ENCODE measurements around the gene PAPPA2. TPM values are rescaled to one million over a fixed set of nuclear protein-coding genes. Genes with fewer than 3 reads are reported as not detected.
"Not testable (repeated sequence)": the region's sequence is repeated elsewhere in the genome, so short reads cannot be mapped to it uniquely, and the experiment has no call there.

PAPPA2 gene
- total RNA-seq, 4 donors from 2014 or later, result 0.35 to 32.2 (median 1.1) TPM

DNA sequence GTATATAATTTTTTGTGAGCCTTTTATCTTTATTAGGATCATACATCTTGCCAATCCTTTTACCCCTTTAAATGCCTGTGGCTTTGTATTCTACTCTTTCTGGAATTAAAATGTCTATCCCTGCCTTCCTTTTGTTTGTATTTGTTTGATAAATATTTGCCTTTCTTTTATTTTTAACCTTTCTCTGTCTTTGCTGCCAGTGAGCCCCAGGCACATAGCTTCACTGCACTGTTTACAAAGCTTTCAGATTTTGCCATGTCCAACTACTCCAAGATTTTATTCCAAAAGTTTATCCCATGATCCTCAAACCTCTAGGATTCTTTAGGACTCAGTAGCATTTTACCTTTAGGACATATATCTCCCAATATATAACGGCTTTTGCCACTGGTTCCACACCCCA lies 281.2 kb downstream of the PAPPA2 start:
- Histone ChIP-seq H3K36me3 (no peaks in the 10 kb centered on the region), H3K27me3 (no peaks in the 10 kb centered on the region), H3K27ac (no peak overlapping the region), H3K4me3 (no peak overlapping the region), H3K4me1 (no peaks in the 10 kb centered on the region), H3K9me3 (no peaks in the 10 kb centered on the region)
- TF ChIP-seq, protein P1, sequence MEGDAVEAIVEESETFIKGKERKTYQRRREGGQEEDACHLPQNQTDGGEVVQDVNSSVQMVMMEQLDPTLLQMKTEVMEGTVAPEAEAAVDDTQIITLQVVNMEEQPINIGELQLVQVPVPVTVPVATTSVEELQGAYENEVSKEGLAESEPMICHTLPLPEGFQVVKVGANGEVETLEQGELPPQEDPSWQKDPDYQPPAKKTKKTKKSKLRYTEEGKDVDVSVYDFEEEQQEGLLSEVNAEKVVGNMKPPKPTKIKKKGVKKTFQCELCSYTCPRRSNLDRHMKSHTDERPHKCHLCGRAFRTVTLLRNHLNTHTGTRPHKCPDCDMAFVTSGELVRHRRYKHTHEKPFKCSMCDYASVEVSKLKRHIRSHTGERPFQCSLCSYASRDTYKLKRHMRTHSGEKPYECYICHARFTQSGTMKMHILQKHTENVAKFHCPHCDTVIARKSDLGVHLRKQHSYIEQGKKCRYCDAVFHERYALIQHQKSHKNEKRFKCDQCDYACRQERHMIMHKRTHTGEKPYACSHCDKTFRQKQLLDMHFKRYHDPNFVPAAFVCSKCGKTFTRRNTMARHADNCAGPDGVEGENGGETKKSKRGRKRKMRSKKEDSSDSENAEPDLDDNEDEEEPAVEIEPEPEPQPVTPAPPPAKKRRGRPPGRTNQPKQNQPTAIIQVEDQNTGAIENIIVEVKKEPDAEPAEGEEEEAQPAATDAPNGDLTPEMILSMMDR (IDR thresholded peaks at IDR 0.05), result no peak
- TF ChIP-seq POLR2A (IDR thresholded peaks at IDR 0.05), result no peak
- DNase-seq, result no peak

DNA sequence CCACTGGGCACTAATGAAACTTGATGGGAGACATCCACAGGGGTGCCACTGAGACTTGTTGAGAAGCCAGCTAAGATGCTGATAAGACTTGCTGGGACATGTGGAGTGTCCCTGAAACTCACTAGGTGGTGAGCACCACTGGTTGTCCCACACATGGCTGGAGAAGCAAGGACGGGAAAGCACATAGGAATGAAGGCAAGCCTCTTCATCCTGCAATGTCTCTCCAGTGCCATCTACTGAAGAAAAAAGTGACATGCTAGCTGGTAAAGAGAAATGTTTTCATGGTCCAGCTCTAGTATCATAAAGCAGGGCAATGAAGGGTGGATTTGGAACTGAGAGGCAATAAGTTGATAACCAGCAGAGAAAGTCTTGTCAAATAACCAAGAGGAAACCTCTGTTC lies 283.0 kb downstream of the PAPPA2 start:
- Histone ChIP-seq H3K27ac (no peak overlapping the region), H3K4me3 (no peak overlapping the region), H3K36me3 (no peaks in the 10 kb centered on the region), H3K9me3 (no peaks in the 10 kb centered on the region), H3K27me3 (no peaks in the 10 kb centered on the region), H3K4me1 (no peaks in the 10 kb centered on the region)
- TF ChIP-seq, protein P1 (IDR thresholded peaks at IDR 0.05), result no peak
- no peak for TF ChIP-seq POLR2A (IDR thresholded peaks at IDR 0.05)
- DNase-seq, result no peak

DNA sequence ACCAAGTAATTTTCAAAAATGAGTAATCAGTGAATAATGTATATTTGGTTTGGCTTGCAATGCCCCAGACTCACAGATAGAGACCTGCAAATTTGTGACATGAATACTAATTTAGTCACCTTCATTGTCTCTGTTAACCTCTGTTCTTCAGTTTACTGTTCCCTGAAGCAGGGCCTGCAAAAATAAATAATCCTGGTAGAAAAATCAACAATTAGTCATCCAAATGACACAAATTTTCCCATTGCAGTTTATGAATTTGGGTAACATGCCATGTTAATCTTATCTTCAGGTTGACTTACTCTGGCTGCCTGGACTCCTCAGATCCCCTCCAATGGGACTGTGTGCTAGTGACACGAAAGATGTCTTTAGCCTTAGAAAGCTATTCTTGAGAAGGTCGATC lies 289.5 kb downstream of the PAPPA2 start:
- TF ChIP-seq, protein P1 (IDR thresholded peaks at IDR 0.05), result no peak
- TF ChIP-seq POLR2A (IDR thresholded peaks at IDR 0.05), result no peak
- no peaks in the 10 kb centered on the region for H3K4me1 ChIP-seq
- H3K27ac ChIP-seq, result no peak overlapping the region
- DNase-seq, result no peak
- H3K4me3 ChIP-seq, result no peak overlapping the region
- H3K27me3 ChIP-seq, result no peaks in the 10 kb centered on the region
- H3K36me3 ChIP-seq, result no peaks in the 10 kb centered on the region
- no peaks in the 10 kb centered on the region for H3K9me3 ChIP-seq

DNA sequence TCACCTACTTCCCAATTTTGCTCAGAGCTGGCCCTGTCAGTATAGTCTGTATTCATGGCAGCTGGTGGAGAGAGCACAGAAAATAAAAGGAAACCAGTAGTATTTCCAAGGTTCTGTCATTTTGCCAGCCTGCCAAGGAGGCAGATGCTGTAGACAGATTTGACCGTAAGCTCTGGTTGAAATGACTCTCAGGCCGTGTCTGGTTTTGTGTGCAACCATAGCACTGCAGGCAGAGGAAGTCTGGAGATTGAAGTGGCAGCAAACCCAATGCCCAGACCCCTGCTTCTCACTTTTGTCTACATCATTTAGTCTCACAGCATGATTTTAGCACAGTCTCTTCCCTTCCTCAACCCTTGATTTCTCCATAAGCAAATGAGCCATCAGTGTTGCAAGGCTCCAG lies 291.7 kb downstream of the PAPPA2 start:
- Histone ChIP-seq H3K4me3 (no peak overlapping the region), H3K27ac (no peak overlapping the region), H3K9me3 (no peaks in the 10 kb centered on the region), H3K36me3 (no peaks in the 10 kb centered on the region), H3K4me1 (no peaks in the 10 kb centered on the region), H3K27me3 (no peaks in the 10 kb centered on the region)
- TF ChIP-seq, protein P1 (IDR thresholded peaks at IDR 0.05), result no peak
- no peak for TF ChIP-seq POLR2A (IDR thresholded peaks at IDR 0.05)
- DNase-seq, result no peak

DNA sequence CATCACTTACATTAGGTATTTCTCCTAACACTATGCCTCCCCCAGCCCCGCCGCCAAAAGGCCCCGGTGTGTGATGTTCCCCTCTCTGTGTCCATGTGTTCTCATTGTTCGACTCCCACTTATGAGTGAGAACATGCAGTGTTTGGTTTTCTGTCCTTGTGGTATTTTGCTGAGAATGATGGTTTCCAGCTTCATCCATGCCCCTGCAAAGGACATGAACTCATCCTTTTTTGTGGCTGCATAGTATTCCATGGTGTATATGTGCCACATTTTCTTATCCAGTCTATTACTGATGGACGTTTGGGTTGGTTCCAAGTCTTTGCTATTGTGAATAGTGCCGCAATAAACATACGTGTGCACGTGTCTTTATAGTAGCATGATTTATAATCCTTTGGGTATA lies 293.8 kb downstream of the PAPPA2 start:
- not testable (repeated sequence) for H3K36me3 ChIP-seq, H3K9me3 ChIP-seq, H3K27ac ChIP-seq

DNA sequence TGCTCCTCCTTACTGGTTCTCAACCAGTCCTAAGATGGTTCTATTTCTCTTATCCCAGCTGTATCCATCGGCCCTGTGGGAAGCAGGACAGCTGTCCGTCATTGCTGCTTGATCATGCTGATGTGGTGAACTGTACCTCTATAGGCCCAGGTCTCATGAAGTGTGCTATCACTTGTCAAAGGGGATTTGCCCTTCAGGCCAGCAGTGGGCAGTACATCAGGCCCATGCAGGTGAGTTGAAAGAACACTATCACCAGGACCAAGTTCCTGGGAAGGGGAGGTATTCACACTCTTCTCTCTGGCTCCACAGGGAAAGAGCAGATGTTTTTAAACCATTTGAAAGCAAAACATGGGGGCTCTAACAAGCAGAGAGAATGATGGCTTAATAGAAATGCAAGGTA lies 302.6 kb downstream of the PAPPA2 start:
- H3K4me3 ChIP-seq, result no peak overlapping the region
- no peaks in the 10 kb centered on the region for H3K27me3 ChIP-seq
- TF ChIP-seq, protein P1 (IDR thresholded peaks at IDR 0.05), result no peak
- no peak for TF ChIP-seq POLR2A (IDR thresholded peaks at IDR 0.05)
- H3K9me3 ChIP-seq, result no peaks in the 10 kb centered on the region
- H3K27ac ChIP-seq, result no peak overlapping the region
- no peaks in the 10 kb centered on the region for H3K4me1 ChIP-seq
- DNase-seq, result no peak
- H3K36me3 ChIP-seq, result no peaks in the 10 kb centered on the region

More for the DNA sequence above, 293.8 kb downstream of the PAPPA2 start:
- not testable (repeated sequence) for DNase-seq, H3K4me1 ChIP-seq, H3K27me3 ChIP-seq, H3K4me3 ChIP-seq
